Measurements from ENCODE around the gene RFNG. TPM values are rescaled to one million over a fixed set of nuclear protein-coding genes. Genes with fewer than 3 reads are reported as not detected.
A peak's percentile ranks its signal among the peaks of the same experiment; 100 is the strongest.

The RFNG gene
- total and polyA plus RNA-seq, 12 donors, result 13.9 to 30.1 (median 20.3) TPM

GRCh38 chr17:82094931-82095776 is 43.5 kb upstream of the RFNG start:
- no peak overlapping the region for H3K27ac ChIP-seq
- H3K27me3 ChIP-seq, result no peaks in the 10 kb centered on the region
- 91 to 94% methylated on average over 37 of the region's 37 CpGs for WGBS, 2 donors
- peaks cover 13 to 30% (median 24%) of the 10 kb centered on the region in 9 donors for H3K4me1 ChIP-seq
- H3K36me3 ChIP-seq, result peaks cover 0 to 62% (median 32%) of the 10 kb centered on the region in 9 donors
- no peak for ATAC-seq
- TF ChIP-seq CTCF (IDR thresholded peaks at IDR 0.05), result no peak
- H3K4me3 ChIP-seq, result no peak overlapping the region
- intact Hi-C loops (cut with DNase I), result loop anchor here in 3 of 10 donors (5.0 kb wide), 2 partner anchors 43 to 58 kb away; partner anchors contain the start of genes DCXR (in 2 of the 3), GPS1 (in 1 of the 3) and RFNG (in 1 of the 3)
- no peaks in the 10 kb centered on the region for H3K9me3 ChIP-seq
- no peak for DNase-seq

DNA sequence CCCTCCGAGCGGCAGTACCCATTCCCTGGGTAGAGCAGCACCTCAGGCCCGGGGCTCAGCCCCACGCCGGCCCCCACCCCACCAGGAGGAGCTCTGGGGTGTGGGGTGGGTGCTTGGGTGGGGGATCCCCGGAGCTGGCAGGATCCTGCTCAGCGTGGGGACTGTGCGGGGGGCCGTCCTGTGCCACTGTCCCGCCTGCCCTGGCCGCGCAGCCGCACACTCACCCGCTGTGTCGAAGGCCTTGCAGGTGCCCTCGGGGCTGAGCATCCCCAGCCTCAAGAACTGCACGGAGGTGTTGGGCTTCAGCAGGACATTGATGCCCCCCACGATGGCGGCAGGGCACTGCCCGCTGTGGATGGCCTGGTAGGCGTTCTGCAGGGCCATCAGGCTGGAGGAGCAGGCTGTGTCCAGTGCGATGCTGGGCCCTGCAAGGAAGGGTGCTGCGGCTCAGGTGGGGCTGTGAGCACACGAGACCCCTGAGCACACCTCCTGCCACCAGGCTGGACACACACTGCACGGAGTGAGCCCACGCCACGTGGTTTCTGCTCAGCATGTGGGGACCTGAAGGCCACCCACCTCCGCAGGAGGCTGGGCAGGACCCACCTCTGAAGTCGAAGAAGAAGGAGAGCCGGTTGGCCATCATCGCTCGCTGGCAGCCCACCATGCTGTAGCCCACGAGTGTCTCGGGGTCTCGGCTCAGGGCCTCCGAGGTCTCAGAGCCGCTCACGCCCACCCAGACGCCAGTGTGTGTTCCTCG is 41.6 kb upstream of the RFNG start:
- ATAC-seq, result no peak
- Histone ChIP-seq H3K4me1 (peaks cover 6 to 19% (median 13%) of the 10 kb centered on the region in 9 donors), H3K36me3 (peaks cover 3 to 82% (median 50%) of the 10 kb centered on the region in 9 donors), H3K27ac (no peak overlapping the region), H3K27me3 (no peaks in the 10 kb centered on the region), H3K4me3 (no peak overlapping the region), H3K9me3 (no peaks in the 10 kb centered on the region)
- peak in 1 of 2 donors; percentile 14 for DNase-seq
- no peak for TF ChIP-seq CTCF (IDR thresholded peaks at IDR 0.05)
- intact Hi-C loops (cut with DNase I), result no loop called here
- 97 to 98% methylated on average over 38 to 40 of the region's 40 CpGs for WGBS, 2 donors

DNA sequence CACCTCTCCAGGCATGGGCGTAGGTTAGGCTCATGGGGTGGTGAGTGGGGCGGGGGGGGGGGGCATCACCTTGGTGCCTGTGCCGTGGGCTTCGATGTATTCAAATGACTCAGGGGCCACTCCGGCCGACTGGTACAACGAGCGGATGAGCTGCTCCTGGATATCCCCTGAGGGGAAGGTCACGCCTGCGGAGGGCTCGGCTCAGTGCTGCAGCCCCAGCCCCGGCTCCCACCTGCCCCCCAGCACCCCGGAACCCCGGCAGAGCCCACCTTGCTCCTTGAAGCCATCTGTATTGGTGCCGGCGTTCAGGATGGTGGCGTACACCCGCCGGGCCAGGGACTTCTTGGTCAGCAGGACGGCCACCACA is 41.0 kb upstream of the RFNG start:
- Histone ChIP-seq H3K27me3 (no peaks in the 10 kb centered on the region), H3K4me1 (peaks cover 6 to 17% (median 12%) of the 10 kb centered on the region in 9 donors), H3K4me3 (no peak overlapping the region), H3K27ac (no peak overlapping the region), H3K36me3 (peaks cover 5 to 87% (median 55%) of the 10 kb centered on the region in 9 donors), H3K9me3 (no peaks in the 10 kb centered on the region)
- TF ChIP-seq CTCF (IDR thresholded peaks at IDR 0.05), result no peak
- no peak for DNase-seq
- WGBS, 2 donors, result 94 to 95% methylated on average over 19 to 20 of the region's 20 CpGs
- ATAC-seq, result no peak
- intact Hi-C loops (cut with DNase I), result no loop called here

- no peaks in the 10 kb centered on the region for H3K9me3 ChIP-seq
- no peak overlapping the region for H3K4me3 ChIP-seq
- no peak overlapping the region for H3K27ac ChIP-seq
- DNase-seq (no peak), ATAC-seq (no peak)
- H3K4me1 ChIP-seq, result peaks cover 6 to 12% (median 10%) of the 10 kb centered on the region in 9 donors
- intact Hi-C loops (cut with DNase I), result no loop called here
- 89 to 95% methylated on average over 20 to 23 of the region's 23 CpGs for WGBS, 2 donors
- TF ChIP-seq CTCF (IDR thresholded peaks at IDR 0.05), result no peak
- no peaks in the 10 kb centered on the region for H3K27me3 ChIP-seq
- peaks cover 5 to 92% (median 59%) of the 10 kb centered on the region in 9 donors for H3K36me3 ChIP-seq
Measured at GRCh38 chr17:82092094-82092586, 40.5 kb upstream of the RFNG start.
